ENCODE measurements around the gene RNF213. TPM values are rescaled to one million over a fixed set of nuclear protein-coding genes. Genes with fewer than 3 reads are reported as not detected.
"Not testable (repeated sequence)": the region's sequence is repeated elsewhere in the genome, so short reads cannot be mapped to it uniquely, and the experiment has no call there.

The RNF213 gene
- polyA plus RNA-seq, 12 donors = 27.9 to 64.9 (median 35.8) TPM; not detected in 1

GRCh38 chr17:80265205-80266068 lies 4.8 kb downstream of the RNF213 start:
- DNase-seq = no peak

GRCh38 chr17:80267391-80267790 lies 6.7 kb downstream of the RNF213 start:
- no peak for DNase-seq

- DNase-seq = no peak
Measured at GRCh38 chr17:80268427-80268826, 7.8 kb downstream of the RNF213 start.

GRCh38 chr17:80269405-80269807 lies 8.8 kb downstream of the RNF213 start:
- no peak for DNase-seq

GRCh38 chr17:80270104-80270503 lies 9.5 kb downstream of the RNF213 start:
- no peak for DNase-seq

GRCh38 chr17:80270836-80271235 lies 10.2 kb downstream of the RNF213 start:
- DNase-seq = no peak

GRCh38 chr17:80272366-80272765 lies 11.7 kb downstream of the RNF213 start:
- no peak for DNase-seq

GRCh38 chr17:80274331-80274730 lies 13.7 kb downstream of the RNF213 start:
- DNase-seq = no peak

- no peak for DNase-seq
Measured at GRCh38 chr17:80274871-80275449, 14.3 kb downstream of the RNF213 start.

GRCh38 chr17:80275857-80276256 lies 15.2 kb downstream of the RNF213 start:
- not testable (repeated sequence) for DNase-seq

- no peak for DNase-seq
Measured at GRCh38 chr17:80277751-80278671, 17.4 kb downstream of the RNF213 start.

GRCh38 chr17:80279895-80280294 lies 19.2 kb downstream of the RNF213 start:
- DNase-seq = no peak

- DNase-seq = no peak
Measured at GRCh38 chr17:80281516-80281915, 20.9 kb downstream of the RNF213 start.

GRCh38 chr17:80283116-80283852 lies 22.6 kb downstream of the RNF213 start:
- no peak for DNase-seq

- DNase-seq = no peak
Measured at GRCh38 chr17:80284631-80285030, 24.0 kb downstream of the RNF213 start.

- no peak for DNase-seq
Measured at GRCh38 chr17:80285237-80285920, 24.7 kb downstream of the RNF213 start.

- no peak for DNase-seq
Measured at GRCh38 chr17:80286638-80286960, 25.9 kb downstream of the RNF213 start.

GRCh38 chr17:80287038-80287437 lies 26.4 kb downstream of the RNF213 start:
- no peak for DNase-seq

GRCh38 chr17:80287806-80288567 lies 27.3 kb downstream of the RNF213 start:
- no peak for DNase-seq

GRCh38 chr17:80289616-80290015 lies 29.0 kb downstream of the RNF213 start:
- DNase-seq = no peak
